Measurements from ENCODE around the gene GTSE1. TPM values are rescaled to one million over a fixed set of nuclear protein-coding genes. Genes with fewer than 3 reads are reported as not detected.

Gene GTSE1
- total RNA-seq, 1 donor from 2014 or later: 29.7 TPM

DNA sequence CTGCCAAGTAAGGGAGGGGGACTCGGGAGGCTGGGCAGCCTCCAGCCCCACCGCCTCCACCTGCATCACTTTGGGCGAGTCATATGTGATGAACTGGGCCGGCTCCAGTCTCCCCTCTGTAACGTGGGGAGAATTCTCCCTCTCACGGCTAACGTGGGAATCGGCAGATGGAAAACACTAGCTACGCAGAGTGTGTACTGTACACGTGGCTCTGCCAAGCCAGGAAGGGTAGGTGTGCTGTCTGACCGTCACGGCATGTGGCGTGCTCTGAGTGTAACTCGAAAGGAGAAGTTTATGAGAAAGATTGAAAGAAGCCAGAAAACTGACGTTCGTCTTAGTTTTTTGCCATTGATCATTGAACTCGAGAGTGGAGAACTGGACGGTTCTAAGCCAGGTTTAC lies 52.6 kb downstream of the GTSE1 start:
- no peaks in the 10 kb centered on the region for H3K36me3 ChIP-seq
- Mint-ChIP-seq H3K27me3 (ENCODE audit: insufficient read depth, low read depth) (no peaks in the 10 kb centered on the region), H3K4me1 (peaks cover 6% of the 10 kb centered on the region), H3K36me3 (peaks cover 23% of the 10 kb centered on the region), H3K27ac (no peak overlapping the region), H3K9me3 (no peaks in the 10 kb centered on the region), H3K4me3 (no peak overlapping the region)
- H3K79me2 ChIP-seq (ENCODE audit: low read depth): no peaks in the 10 kb centered on the region
- H4K20me1 ChIP-seq (ENCODE audit: low read depth): peaks cover 13% of the 10 kb centered on the region
- no peak overlapping the region for H3K4me3 ChIP-seq
- H2AFZ ChIP-seq (replicated peaks): no peak overlapping the region
- H3K27ac ChIP-seq: no peak overlapping the region
- no peaks in the 10 kb centered on the region for H3K27me3 ChIP-seq
- H3F3A ChIP-seq (ENCODE audit: low read depth): no peaks in the 10 kb centered on the region
- no peak for DNase-seq (ENCODE audit: low spot score)
- H3K4me2 ChIP-seq: no peak overlapping the region
- H3K9ac ChIP-seq: no peak overlapping the region
- TF ChIP-seq EZH2phosphoT487 (IDR thresholded peaks at IDR 0.05) (no peak), EZH2 (IDR thresholded peaks at IDR 0.05) (no peak)
- TF ChIP-seq, protein P1, sequence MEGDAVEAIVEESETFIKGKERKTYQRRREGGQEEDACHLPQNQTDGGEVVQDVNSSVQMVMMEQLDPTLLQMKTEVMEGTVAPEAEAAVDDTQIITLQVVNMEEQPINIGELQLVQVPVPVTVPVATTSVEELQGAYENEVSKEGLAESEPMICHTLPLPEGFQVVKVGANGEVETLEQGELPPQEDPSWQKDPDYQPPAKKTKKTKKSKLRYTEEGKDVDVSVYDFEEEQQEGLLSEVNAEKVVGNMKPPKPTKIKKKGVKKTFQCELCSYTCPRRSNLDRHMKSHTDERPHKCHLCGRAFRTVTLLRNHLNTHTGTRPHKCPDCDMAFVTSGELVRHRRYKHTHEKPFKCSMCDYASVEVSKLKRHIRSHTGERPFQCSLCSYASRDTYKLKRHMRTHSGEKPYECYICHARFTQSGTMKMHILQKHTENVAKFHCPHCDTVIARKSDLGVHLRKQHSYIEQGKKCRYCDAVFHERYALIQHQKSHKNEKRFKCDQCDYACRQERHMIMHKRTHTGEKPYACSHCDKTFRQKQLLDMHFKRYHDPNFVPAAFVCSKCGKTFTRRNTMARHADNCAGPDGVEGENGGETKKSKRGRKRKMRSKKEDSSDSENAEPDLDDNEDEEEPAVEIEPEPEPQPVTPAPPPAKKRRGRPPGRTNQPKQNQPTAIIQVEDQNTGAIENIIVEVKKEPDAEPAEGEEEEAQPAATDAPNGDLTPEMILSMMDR (IDR thresholded peaks at IDR 0.05): no peak
- no peaks in the 10 kb centered on the region for H3K9me3 ChIP-seq (ENCODE audit: low read depth)
- H3K4me1 ChIP-seq: no peaks in the 10 kb centered on the region

DNA sequence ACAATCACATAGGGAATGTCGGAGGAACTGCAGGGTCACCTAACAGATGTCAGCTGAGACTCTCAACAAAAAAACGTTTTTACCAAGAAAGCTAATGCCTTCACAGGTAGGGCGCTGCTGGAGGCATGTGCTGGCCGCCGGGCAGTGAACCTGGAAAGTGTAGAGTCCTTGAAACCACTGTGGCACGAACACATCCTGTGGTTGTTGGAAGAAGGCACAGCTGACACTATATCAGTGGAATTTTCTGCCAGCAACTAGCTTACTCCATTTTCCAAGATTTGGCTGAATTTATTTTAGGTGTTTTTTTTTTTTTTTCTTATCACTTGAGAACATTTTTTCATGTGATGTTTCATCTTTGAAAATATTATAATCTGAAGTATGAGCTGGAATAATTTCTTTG lies 53.0 kb downstream of the GTSE1 start:
- Mint-ChIP-seq H3K9me3 (no peaks in the 10 kb centered on the region), H3K27me3 (ENCODE audit: insufficient read depth, low read depth) (no peaks in the 10 kb centered on the region), H3K4me3 (no peak overlapping the region), H3K36me3 (peaks cover 22% of the 10 kb centered on the region), H3K27ac (no peak overlapping the region), H3K4me1 (peaks cover 6% of the 10 kb centered on the region)
- no peaks in the 10 kb centered on the region for H3F3A ChIP-seq (ENCODE audit: low read depth)
- no peak overlapping the region for H3K27ac ChIP-seq
- H3K36me3 ChIP-seq: no peaks in the 10 kb centered on the region
- no peak overlapping the region for H3K4me3 ChIP-seq
- peaks cover 11% of the 10 kb centered on the region for H4K20me1 ChIP-seq (ENCODE audit: low read depth)
- no peak for DNase-seq (ENCODE audit: low spot score)
- no peak overlapping the region for H3K9ac ChIP-seq
- TF ChIP-seq EZH2phosphoT487 (IDR thresholded peaks at IDR 0.05) (no peak), EZH2 (IDR thresholded peaks at IDR 0.05) (no peak)
- TF ChIP-seq, protein P1 (IDR thresholded peaks at IDR 0.05): no peak
- H2AFZ ChIP-seq (replicated peaks): no peak overlapping the region
- no peaks in the 10 kb centered on the region for H3K79me2 ChIP-seq (ENCODE audit: low read depth)
- no peaks in the 10 kb centered on the region for H3K27me3 ChIP-seq
- H3K4me2 ChIP-seq: no peak overlapping the region
- no peaks in the 10 kb centered on the region for H3K9me3 ChIP-seq (ENCODE audit: low read depth)
- no peaks in the 10 kb centered on the region for H3K4me1 ChIP-seq

DNA sequence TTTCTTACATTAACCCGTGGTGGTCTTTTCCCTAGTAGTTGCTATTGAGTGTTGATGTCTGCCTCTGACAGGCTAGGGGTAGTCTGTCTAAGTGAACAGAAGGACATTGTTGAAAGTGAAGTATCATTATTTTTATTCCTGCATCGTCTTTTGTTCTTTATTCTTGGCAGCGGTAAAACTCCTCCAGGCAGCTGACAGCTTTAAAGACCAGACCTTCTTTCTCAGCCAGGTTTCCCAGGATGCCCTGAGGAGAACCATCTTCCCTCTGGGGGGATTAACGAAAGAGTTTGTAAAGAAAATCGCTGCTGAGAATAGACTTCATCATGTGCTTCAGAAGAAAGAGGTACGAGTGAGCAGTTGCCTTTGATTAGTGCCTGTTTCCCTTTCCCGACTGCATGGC lies 53.5 kb downstream of the GTSE1 start:
- H3K4me3 ChIP-seq: no peak overlapping the region
- Mint-ChIP-seq H3K36me3 (peaks cover 22% of the 10 kb centered on the region), H3K9me3 (no peaks in the 10 kb centered on the region), H3K27ac (no peak overlapping the region), H3K4me3 (no peak overlapping the region), H3K4me1 (peaks cover 6% of the 10 kb centered on the region), H3K27me3 (ENCODE audit: insufficient read depth, low read depth) (no peaks in the 10 kb centered on the region)
- H3K27ac ChIP-seq: no peak overlapping the region
- H2AFZ ChIP-seq (replicated peaks): no peak overlapping the region
- H3K9me3 ChIP-seq (ENCODE audit: low read depth): no peaks in the 10 kb centered on the region
- DNase-seq (ENCODE audit: low spot score): no peak
- no peak overlapping the region for H3K9ac ChIP-seq
- H3K4me2 ChIP-seq: no peak overlapping the region
- H4K20me1 ChIP-seq (ENCODE audit: low read depth): peaks cover 13% of the 10 kb centered on the region
- H3K4me1 ChIP-seq: no peaks in the 10 kb centered on the region
- no peaks in the 10 kb centered on the region for H3K36me3 ChIP-seq
- H3K79me2 ChIP-seq (ENCODE audit: low read depth): no peaks in the 10 kb centered on the region
- H3F3A ChIP-seq (ENCODE audit: low read depth): no peaks in the 10 kb centered on the region
- TF ChIP-seq, protein P1 (IDR thresholded peaks at IDR 0.05): no peak
- TF ChIP-seq EZH2phosphoT487 (IDR thresholded peaks at IDR 0.05) (no peak), EZH2 (IDR thresholded peaks at IDR 0.05) (no peak)
- no peaks in the 10 kb centered on the region for H3K27me3 ChIP-seq
